HG03095 (cell line): ENCODE data around the gene DEF6.

Experiments used
- ATAC-seq: cut with Tn5 transposase; IDR thresholded peaks from one replicate; pipeline ENCODE4 v1.9.1; 2021; ENCODE audit warnings: moderate library complexity; ENCODE audit not compliant: unreplicated experiment

DEF6 gene

DNA sequence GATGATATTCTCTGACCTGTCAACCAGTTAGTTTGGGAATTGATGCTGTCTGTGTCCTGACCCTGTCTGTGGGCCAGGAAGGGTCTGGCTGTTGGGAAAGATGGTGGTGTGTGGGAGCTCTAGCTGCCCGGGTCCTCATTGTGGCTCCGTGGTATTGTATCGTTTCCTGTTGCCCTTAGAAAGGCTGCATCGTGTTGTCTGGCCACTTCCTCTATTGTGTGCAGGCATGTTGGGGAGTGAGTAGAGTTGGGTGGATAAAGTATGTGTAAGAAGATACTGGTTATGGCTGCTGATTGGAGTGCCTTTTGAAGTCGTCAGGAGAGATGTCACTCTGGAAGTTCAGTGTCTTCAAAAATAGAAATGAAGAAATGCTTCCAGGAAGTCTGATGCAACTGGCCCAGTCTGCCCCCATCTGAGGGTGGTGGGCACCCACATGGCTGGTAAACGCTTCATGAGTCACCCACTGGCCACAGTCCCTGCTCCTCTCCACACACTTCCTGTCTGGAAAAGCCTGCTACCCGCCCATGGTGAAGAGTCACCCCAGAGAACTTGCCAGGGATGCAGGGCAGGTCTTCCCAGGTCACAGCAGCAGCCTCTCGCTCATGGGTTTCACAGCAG lies 72.6 kb downstream of the DEF6 start:
- no peak for ATAC-seq

DNA sequence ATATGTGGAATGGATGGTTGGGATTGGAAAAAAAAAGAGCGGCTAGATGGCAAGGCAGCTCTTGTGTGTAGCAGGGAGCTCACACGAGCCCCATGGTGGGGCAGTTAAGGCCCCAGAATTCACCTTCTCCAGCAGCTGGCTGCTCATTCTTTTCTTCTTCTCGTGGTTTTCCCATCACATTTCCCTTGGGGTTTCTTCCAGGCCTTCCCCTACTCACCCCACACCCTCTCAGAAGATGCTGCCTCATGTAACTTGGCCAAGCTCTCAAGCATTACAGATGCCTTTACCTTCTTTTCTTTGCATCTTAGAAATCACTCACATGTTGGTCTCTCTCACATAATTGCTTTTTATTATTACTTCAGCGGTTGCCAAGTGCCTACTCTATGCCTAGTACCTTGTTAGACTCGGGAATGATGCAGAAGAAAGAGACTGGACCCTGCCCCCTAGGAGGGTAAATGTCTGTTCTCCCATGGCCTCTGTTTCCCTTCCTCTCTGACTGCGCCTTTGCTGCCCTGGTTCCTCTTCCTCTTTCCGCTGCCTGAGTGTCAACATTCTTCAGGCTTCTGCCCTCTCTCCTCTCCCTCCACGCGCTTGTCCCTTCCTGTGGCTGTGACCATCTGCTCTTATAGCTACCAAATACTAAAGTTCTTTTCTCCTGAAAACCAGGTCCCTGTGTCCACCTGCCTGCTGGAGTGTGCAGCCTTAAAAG lies 73.3 kb downstream of the DEF6 start:
- no peak for ATAC-seq
